HG03575 (cell line): ENCODE data around the gene NTSR2.

ENCODE experiments used
- ATAC-seq: cut with Tn5 transposase; IDR thresholded peaks from one replicate; pipeline ENCODE4 v1.9.1; 2021; ENCODE audit not compliant: unreplicated experiment, insufficient number of reproducible peaks, low FRiP score; ENCODE audit errors: extremely low read depth

The NTSR2 gene

GRCh38 chr2:11681722-11682589, 12.0 kb upstream of the NTSR2 start:
- no peak for ATAC-seq

- no peak for ATAC-seq
Observed at GRCh38 chr2:11680901-11681721, 11.1 kb upstream of the NTSR2 start.

- no peak for ATAC-seq
Observed at GRCh38 chr2:11680182-11680900, 10.3 kb upstream of the NTSR2 start.

- no peak for ATAC-seq
Observed at GRCh38 chr2:11679486-11680181, 9.6 kb upstream of the NTSR2 start.

GRCh38 chr2:11679016-11679415, 9.0 kb upstream of the NTSR2 start:
- ATAC-seq = no peak

GRCh38 chr2:11678306-11678960, 8.4 kb upstream of the NTSR2 start:
- ATAC-seq = no peak

- ATAC-seq = no peak
Observed at GRCh38 chr2:11677136-11678055, 7.4 kb upstream of the NTSR2 start.

- no peak for ATAC-seq
Observed at GRCh38 chr2:11676640-11677039, 6.6 kb upstream of the NTSR2 start.

- no peak for ATAC-seq
Observed at GRCh38 chr2:11675423-11676112, 5.6 kb upstream of the NTSR2 start.

GRCh38 chr2:11674983-11675382, 5.0 kb upstream of the NTSR2 start:
- ATAC-seq = no peak

GRCh38 chr2:11672407-11672806, 2.4 kb upstream of the NTSR2 start:
- ATAC-seq = no peak

- ATAC-seq = no peak
Observed at GRCh38 chr2:11667866-11668637, 1.9 kb downstream of the NTSR2 start.

GRCh38 chr2:11667194-11667593, 2.8 kb downstream of the NTSR2 start:
- no peak for ATAC-seq

GRCh38 chr2:11665510-11666362, 4.3 kb downstream of the NTSR2 start:
- no peak for ATAC-seq

GRCh38 chr2:11665028-11665427, 5.0 kb downstream of the NTSR2 start:
- ATAC-seq = no peak
